ENCODE measurements around the gene ELP2. TPM values are rescaled to one million over a fixed set of nuclear protein-coding genes. Genes with fewer than 3 reads are reported as not detected.

The ELP2 gene
- total RNA-seq, 1 experiment from 2014 or later, result 96.5 TPM

GRCh38 chr18:36130883-36131653 is 1.4 kb downstream of the ELP2 start:
- ChIA-PET CTCF (no interaction called here), POLR2A (ENCODE audit: low non-redundant PET) (interaction anchor here (0.6 kb wide), 1 partner anchor 291 kb away, joined by 3 read pairs; no protein-coding TSS in a partner anchor)
- Histone ChIP-seq H3K9me3 (ENCODE audit: low read depth, low read length, poor library complexity, severe bottlenecking) (no peaks in the 10 kb centered on the region), H3K4me3 (ENCODE audit: low read depth, low read length, poor library complexity, severe bottlenecking) (peak overlapping the region; percentile 83), H3K4me1 (ENCODE audit: insufficient read depth, low read length, poor library complexity, severe bottlenecking) (peaks cover 9% of the 10 kb centered on the region), H3K27ac (ENCODE audit: low read depth, low read length, poor library complexity, severe bottlenecking) (no peak overlapping the region), H3K27me3 (replicated peaks; ENCODE audit: insufficient read depth, low read depth, low read length, poor library complexity) (no peaks in the 10 kb centered on the region), H3K36me3 (ENCODE audit: insufficient read depth, low read length, poor library complexity, severe bottlenecking) (peaks cover 6% of the 10 kb centered on the region)
- no peak for TF ChIP-seq EZH2 (IDR thresholded peaks at IDR 0.05; ENCODE audit: borderline replicate concordance, low read depth, low read length, poor library complexity, severe bottlenecking)
- no peak for TF ChIP-seq CTCF (conservative IDR thresholded peaks at IDR 0.05; ENCODE audit: low read depth, low read length)
- intact Hi-C loops (cut with micrococcal nuclease; ENCODE audit: unreplicated experiment), result no loop called here
- no TSS peak for BruUV-seq (replicated peaks)
- no peak for DNase-seq (ENCODE audit: low spot score)

DNA sequence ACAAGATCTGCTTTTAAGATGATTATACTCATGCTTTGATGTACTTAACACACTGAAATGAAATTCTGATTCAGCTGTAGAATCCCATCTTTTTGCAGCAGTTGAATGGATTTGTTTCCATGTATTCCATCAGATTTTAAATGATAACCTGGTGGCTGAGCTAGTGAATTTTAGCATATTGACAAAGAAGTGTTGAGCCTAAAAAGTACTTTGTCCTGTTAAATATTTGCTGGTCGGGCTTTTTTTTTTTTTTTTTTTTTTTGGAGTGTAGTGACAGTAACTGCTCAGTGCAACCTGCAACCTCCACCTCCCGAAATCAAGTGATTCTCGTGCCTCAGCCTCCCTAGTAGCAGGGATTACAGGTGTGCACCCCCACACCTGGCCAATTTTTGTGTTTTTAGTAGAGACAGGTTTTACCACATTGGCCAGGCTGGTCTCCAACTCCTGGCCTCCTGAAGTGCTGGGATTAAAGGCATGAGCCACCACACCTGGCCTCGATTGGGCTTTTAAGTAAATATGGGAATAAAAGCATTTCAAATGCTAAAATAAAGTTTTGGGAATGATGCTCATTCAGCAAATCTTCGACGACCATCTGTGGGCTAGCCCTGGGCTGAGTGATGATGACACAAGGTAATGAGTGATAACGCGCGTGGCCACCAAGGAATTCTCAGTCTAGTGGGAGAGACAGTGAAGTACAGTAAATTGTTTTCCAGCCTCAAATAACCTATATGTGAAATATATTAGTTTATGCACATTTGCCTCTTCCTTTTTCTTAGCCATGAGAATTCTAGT is 2.2 kb downstream of the ELP2 start:
- BruUV-seq (replicated peaks), result no TSS peak
- intact Hi-C loops (cut with micrococcal nuclease; ENCODE audit: unreplicated experiment), result no loop called here
- Histone ChIP-seq H3K4me1 (ENCODE audit: insufficient read depth, low read length, poor library complexity, severe bottlenecking) (peaks cover 9% of the 10 kb centered on the region), H3K27me3 (replicated peaks; ENCODE audit: insufficient read depth, low read depth, low read length, poor library complexity) (no peaks in the 10 kb centered on the region), H3K27ac (ENCODE audit: low read depth, low read length, poor library complexity, severe bottlenecking) (no peak overlapping the region), H3K9me3 (ENCODE audit: low read depth, low read length, poor library complexity, severe bottlenecking) (no peaks in the 10 kb centered on the region), H3K36me3 (ENCODE audit: insufficient read depth, low read length, poor library complexity, severe bottlenecking) (peaks cover 14% of the 10 kb centered on the region), H3K4me3 (ENCODE audit: low read depth, low read length, poor library complexity, severe bottlenecking) (no peak overlapping the region)
- DNase-seq (ENCODE audit: low spot score), result no peak
- CTCF ChIA-PET, result no interaction called here
- TF ChIP-seq EZH2 (IDR thresholded peaks at IDR 0.05; ENCODE audit: borderline replicate concordance, low read depth, low read length, poor library complexity, severe bottlenecking), result no peak
- no peak for TF ChIP-seq CTCF (conservative IDR thresholded peaks at IDR 0.05; ENCODE audit: low read depth, low read length)
- POLR2A ChIA-PET (ENCODE audit: low non-redundant PET), result no interaction called here

- intact Hi-C loops (cut with micrococcal nuclease; ENCODE audit: unreplicated experiment), result no loop called here
- H3K4me3 ChIP-seq (ENCODE audit: low read depth, low read length, poor library complexity, severe bottlenecking), result no peak overlapping the region
- DNase-seq (ENCODE audit: low spot score), result no peak
- ChIA-PET POLR2A (ENCODE audit: low non-redundant PET) (no interaction called here), CTCF (no interaction called here)
- H3K36me3 ChIP-seq (ENCODE audit: insufficient read depth, low read length, poor library complexity, severe bottlenecking), result peaks cover 23% of the 10 kb centered on the region
- TF ChIP-seq CTCF (conservative IDR thresholded peaks at IDR 0.05; ENCODE audit: low read depth, low read length), result no peak
- TF ChIP-seq EZH2 (IDR thresholded peaks at IDR 0.05; ENCODE audit: borderline replicate concordance, low read depth, low read length, poor library complexity, severe bottlenecking), result no peak
- H3K9me3 ChIP-seq (ENCODE audit: low read depth, low read length, poor library complexity, severe bottlenecking), result no peaks in the 10 kb centered on the region
- H3K4me1 ChIP-seq (ENCODE audit: insufficient read depth, low read length, poor library complexity, severe bottlenecking), result peaks cover 9% of the 10 kb centered on the region
- no peaks in the 10 kb centered on the region for H3K27me3 ChIP-seq (replicated peaks; ENCODE audit: insufficient read depth, low read depth, low read length, poor library complexity)
- no peak overlapping the region for H3K27ac ChIP-seq (ENCODE audit: low read depth, low read length, poor library complexity, severe bottlenecking)
- BruUV-seq (replicated peaks), result no TSS peak
Measured at GRCh38 chr18:36132756-36133155, 3.1 kb downstream of the ELP2 start.

All from A673 (cell line).